HepG2 (cell line): ENCODE data around the gene MRM1. TPM values are rescaled to one million over a fixed set of nuclear protein-coding genes. Genes with fewer than 3 reads are reported as not detected.

Source experiments
- BRF2 ChIP-seq: sonication (generic); formaldehyde crosslinking; IDR thresholded peaks from 2 replicates; pipeline ENCODE4 v1.8.1; 2022; ENCODE audit warnings: mild to moderate bottlenecking, missing genetic modification reagents
- FOXO1 ChIP-seq: sonication (generic); formaldehyde crosslinking; IDR thresholded peaks from 2 replicates; pipeline ENCODE4 v1.4.0; 2020; ENCODE audit warnings: missing genetic modification reagents
- HMG20A ChIP-seq: IDR thresholded peaks from 2 replicates; pipeline ENCODE4 v1.6.1; 2016; ENCODE audit warnings: borderline replicate concordance
- KDM5A ChIP-seq: fragments of 200-600 bp; sonication (generic); IDR thresholded peaks from 2 replicates; pipeline ENCODE4 v1.7.0; 2018; ENCODE audit warnings: antibody characterized with exemption, mild to moderate bottlenecking, low read length, borderline replicate concordance
- KLF16 ChIP-seq, 2 experiments: sonication (generic) in 1 of 2; formaldehyde crosslinking in 1 of 2; IDR thresholded peaks; 2 replicates each; pipeline versions ENCODE4 v1.6.1 to v1.8.0; 2016 to 2023; ENCODE audit warnings: missing genetic modification reagents in 2 of 2, missing compliant biosample characterization in 1 of 2
- MTA3 ChIP-seq: sonication (generic); formaldehyde crosslinking; IDR thresholded peaks from 2 replicates; pipeline ENCODE4 v1.4.0; 2020; ENCODE audit warnings: missing genetic modification reagents
- PLSCR1 ChIP-seq: sonication (generic); formaldehyde crosslinking; IDR thresholded peaks from 2 replicates; pipeline ENCODE4 v1.5.0; 2020; ENCODE audit warnings: missing genetic modification reagents, mild to moderate bottlenecking, borderline replicate concordance
- POGZ ChIP-seq: sonication (generic); formaldehyde crosslinking; IDR thresholded peaks from 2 replicates; pipeline ENCODE4 v1.4.0; 2020; ENCODE audit warnings: mild to moderate bottlenecking, missing genetic modification reagents
- RFXAP ChIP-seq: sonication (generic); formaldehyde crosslinking; IDR thresholded peaks from 2 replicates; pipeline ENCODE4 v1.4.0; 2020; ENCODE audit warnings: missing genetic modification reagents, borderline replicate concordance
- TEAD2 ChIP-seq: sonication (generic); formaldehyde crosslinking; IDR thresholded peaks from 2 replicates; pipeline ENCODE4 v1.9.0; 2021; ENCODE audit warnings: missing genetic modification reagents
- TRIM22 ChIP-seq: fragments of 450-650 bp; IDR thresholded peaks from 2 replicates; pipeline ENCODE4 v1.6.1; 2017
- YEATS4 ChIP-seq: sonication (generic); formaldehyde crosslinking; IDR thresholded peaks from 2 replicates; pipeline ENCODE4 v1.4.0; 2020; ENCODE audit warnings: missing genetic modification reagents, borderline replicate concordance
- ZBED4 ChIP-seq: sonication (generic); formaldehyde crosslinking; IDR thresholded peaks from 2 replicates; pipeline ENCODE4 v1.4.0; 2020; ENCODE audit warnings: missing genetic modification reagents, borderline replicate concordance
- ZBTB8A ChIP-seq: sonication (generic); formaldehyde crosslinking; IDR thresholded peaks from 2 replicates; pipeline ENCODE4 v1.4.0; 2020; ENCODE audit warnings: mild to moderate bottlenecking, low read depth, missing genetic modification reagents, borderline replicate concordance
- ZFP1 ChIP-seq: IDR thresholded peaks from 2 replicates; pipeline ENCODE4 v1.6.1; 2016
- ZFP62 ChIP-seq: sonication (generic); formaldehyde crosslinking; IDR thresholded peaks from 2 replicates; pipeline ENCODE4 v1.4.0; 2020; ENCODE audit warnings: missing genetic modification reagents
- ZNF10 ChIP-seq: sonication (generic); formaldehyde crosslinking; IDR thresholded peaks from 2 replicates; pipeline ENCODE4 v1.4.0; 2020; ENCODE audit warnings: mild to moderate bottlenecking, low read depth, missing genetic modification reagents, borderline replicate concordance
- ZNF235 ChIP-seq: sonication (generic); formaldehyde crosslinking; IDR thresholded peaks from 2 replicates; pipeline ENCODE4 v1.8.1; 2023; ENCODE audit warnings: mild to moderate bottlenecking, missing genetic modification reagents, borderline replicate concordance
- ZNF362 ChIP-seq: sonication (generic); formaldehyde crosslinking; IDR thresholded peaks from 2 replicates; pipeline ENCODE4 v1.4.0; 2020; ENCODE audit warnings: missing genetic modification reagents, mild to moderate bottlenecking, borderline replicate concordance
- ZNF367 ChIP-seq: sonication (generic); formaldehyde crosslinking; IDR thresholded peaks from 2 replicates; pipeline ENCODE4 v1.4.0; 2020; ENCODE audit warnings: missing genetic modification reagents, borderline replicate concordance
- ZNF652 ChIP-seq: IDR thresholded peaks from 2 replicates; pipeline ENCODE4 v1.6.1; 2016; ENCODE audit warnings: low read depth, borderline replicate concordance
- ZNF773 ChIP-seq: sonication (generic); formaldehyde crosslinking; IDR thresholded peaks from 2 replicates; pipeline ENCODE4 v1.4.0; 2020; ENCODE audit warnings: missing genetic modification reagents, borderline replicate concordance
- polyA plus RNA-seq, 8 experiments: library from polyadenylated mRNA; depleted of rRNA in 3 of 8; stranded (reverse) in 7 of 8; unstranded in 1 of 8; fragments of >200 nt; fragmentation: Illumina TruSeq in 4 of 8; extraction: Trizol in 4 of 8; gene quantifications; 2 replicates each; pipeline versions ENCODE4 v1.2.1 to v1.2.3, GENCODE V29; 2011 to 2016; ENCODE audit warnings: low read depth in 4 of 8, missing spikeins in 1 of 8, mixed read lengths in 1 of 8; ENCODE audit not compliant: insufficient read depth in 1 of 8
- total RNA-seq, 5 experiments: library from RNA; depleted of rRNA; stranded (reverse); fragments of >200 nt; fragmentation: Illumina TruSeq; extraction: Trizol; gene quantifications; 2 replicates each; pipeline ENCODE4 v1.2.3, GENCODE V29; 2016; ENCODE audit warnings: low read depth in 1 of 5

MRM1 gene
- total and polyA plus RNA-seq, 2 of the 13 experiments (the other 11 are each of a cell fraction or from before 2014, with no cell fraction given): 4.1 to 11.3 TPM

GRCh38 chr17:36601303-36602029 is at the start of gene MRM1 (continued):
- TF ChIP-seq BRF2 (CRISPR knock-in tag) (0 out of 2 replicates have a peak, but pooled peaks have one; percentile 29), ZBED4 (CRISPR knock-in tag) (peak; percentile 51; the same call in 1 of the 2 replicates), RFXAP (CRISPR knock-in tag) (peak; percentile 78; the same call in 1 of the 2 replicates), ZNF367 (no peak), PLSCR1 (CRISPR knock-in tag) (no peak), ZNF235 (CRISPR knock-in tag) (peak; percentile 80; the same call in 1 of the 2 replicates), MTA3 (CRISPR knock-in tag) (no peak), ZFP62 (CRISPR knock-in tag) (no peak), KLF16 (CRISPR knock-in tag; IDR thresholded peaks at IDR 0.05) (peak in 1 of 2 experiments; percentile 52; a peak in 1 of 4 replicates), YEATS4 (CRISPR knock-in tag) (peak; percentile 92), TRIM22 (no peak), ZNF652 (CRISPR knock-in tag) (no peak), ZBTB8A (CRISPR knock-in tag) (no peak), TEAD2 (CRISPR knock-in tag) (no peak), POGZ (CRISPR knock-in tag) (no peak), ZFP1 (no peak), HMG20A (peak; percentile 8; the same call in 1 of the 2 replicates), ZNF362 (CRISPR knock-in tag) (no peak), ZNF10 (CRISPR knock-in tag) (no peak), ZNF773 (CRISPR knock-in tag) (no peak), FOXO1 (CRISPR knock-in tag) (peak; percentile 17; the same call in 1 of the 2 replicates), KDM5A (peak; percentile 27; the same call in 1 of the 2 replicates)
